Adrenal gland (tissue), 12 donors: Measurements from ENCODE around the gene PLA2G4D. TPM values are rescaled to one million over a fixed set of nuclear protein-coding genes. Genes with fewer than 3 reads are reported as not detected.
A peak's percentile ranks its signal among the peaks of the same experiment; 100 is the strongest.

Experiments
- DNase-seq, 7 donors: peaks; one replicate each; pipeline ENCODE4 v3.0.0-alpha.2; 2019 to 2020
- H3K27ac ChIP-seq, 5 donors: fragments of 200-600 bp; sonication (generic) in 4 of 5; 1 replicate in 3 of 5; 2 replicates in 2 of 5; pipeline versions ENCODE4 v1.5.1 to v1.8.0; 2016 to 2020; ENCODE audit warnings: mild to moderate bottlenecking in 1 of 5
- H3K27me3 ChIP-seq: fragments of 200-600 bp; 2 replicates; pipeline ENCODE4 v1.8.0; 2021
- H3K36me3 ChIP-seq, 2 donors: fragments of 200-600 bp; replicated peaks in 1 of 2; 1 replicate in 1 of 2; 2 replicates in 1 of 2; pipeline versions ENCODE4 v1.5.1 to v1.8.0; 2018 to 2022
- H3K4me1 ChIP-seq, 2 donors: fragments of 200-600 bp; replicated peaks in 1 of 2; 1 replicate in 1 of 2; 2 replicates in 1 of 2; pipeline versions ENCODE4 v1.5.1 to v1.8.0; 2018 to 2021
- H3K4me3 ChIP-seq, 4 donors: fragments of 200-600 bp; sonication (generic) in 3 of 4; one replicate each; pipeline ENCODE4 v1.5.1; 2016 to 2018
- H3K9me3 ChIP-seq, 3 donors: fragments of 200-600 bp; sonication (generic) in 1 of 3; replicated peaks in 1 of 3; 1 replicate in 2 of 3; 2 replicates in 1 of 3; pipeline versions ENCODE4 v1.5.1 to v1.8.0; 2016 to 2021
- CTCF ChIP-seq, 6 experiments: fragments of 450-650 bp in 4 of 6; fragments of 200-600 bp in 2 of 6; sonication (generic) in 1 of 6; IDR thresholded peaks; 1 replicate in 5 of 6; 2 replicates in 1 of 6; pipeline versions ENCODE4 v1.5.1 to v1.8.0; 2016 to 2021; ENCODE audit warnings: antibody characterized with exemption in 6 of 6, mild to moderate bottlenecking in 2 of 6, moderate library complexity in 1 of 6
- POLR2A ChIP-seq, 2 donors: fragments of 450-650 bp; IDR thresholded peaks; one replicate each; pipeline ENCODE4 v1.6.1; 2017; ENCODE audit warnings: antibody characterized with exemption in 2 of 2, mild to moderate bottlenecking in 2 of 2, moderate library complexity in 1 of 2
- WGBS, 4 donors: extraction: QIAGEN DNeasy Blood & Tissue Kit in 2 of 4; methylation state at CpG; one replicate each; pipeline versions ENCODE4 v1.1.5 to v1.1.7; 2013 to 2017; 5-methylcytosine and 5-hydroxymethylcytosine counted together
- intact Hi-C, 2 donors: fragments of 100-400 bp; cut with DNase I; formaldehyde crosslinking; loops; one replicate each; pipeline versions ENCODE4 v1.14.1 to v1.15.0; 2022 to 2023
- polyA plus RNA-seq, 3 donors: library from polyadenylated mRNA; stranded (reverse); fragments of 200-250 nt in 2 of 3; fragments of 350-450 nt in 1 of 3; fragmentation: Illumina TruSeq in 1 of 3; extraction: RNeasy Lipid Tissue Mini Kit (QIAGEN cat#74804) in 1 of 3; gene quantifications; one replicate each; pipeline ENCODE4 v1.2.3, GENCODE V29; 2013 to 2014
- total RNA-seq, 9 donors: library from RNA; depleted of rRNA in 4 of 9; stranded (reverse); fragments of >200 nt in 4 of 9; fragments of 120-200 nt in 1 of 9; fragmentation: NEBNext Ultra II Directional in 1 of 9; extraction: Animal tissue kit (Norgen Biotek cat#: 25700) in 1 of 9; gene quantifications; one replicate each; pipeline versions ENCODE4 v1.1.0 to v1.2.4, GENCODE V29; 2013 to 2023
- donor health status: healthy with polysubstance abuse.
- donor health status: Bipolar disorder and iron deficiency.
- donor health status: DM: yes; HTN: yes; CAD: no.
- donor health status: DM: no; HTN: no; CAD: no.
- donor health status: DM: no; HTN: no; CAD: no.
- donor health status: DM: yes; HTN: yes; CAD: no.

The PLA2G4D gene
- total and polyA plus RNA-seq, 12 donors = 0.07 to 1.2 (median 0.23) TPM; not detected in 2

DNA sequence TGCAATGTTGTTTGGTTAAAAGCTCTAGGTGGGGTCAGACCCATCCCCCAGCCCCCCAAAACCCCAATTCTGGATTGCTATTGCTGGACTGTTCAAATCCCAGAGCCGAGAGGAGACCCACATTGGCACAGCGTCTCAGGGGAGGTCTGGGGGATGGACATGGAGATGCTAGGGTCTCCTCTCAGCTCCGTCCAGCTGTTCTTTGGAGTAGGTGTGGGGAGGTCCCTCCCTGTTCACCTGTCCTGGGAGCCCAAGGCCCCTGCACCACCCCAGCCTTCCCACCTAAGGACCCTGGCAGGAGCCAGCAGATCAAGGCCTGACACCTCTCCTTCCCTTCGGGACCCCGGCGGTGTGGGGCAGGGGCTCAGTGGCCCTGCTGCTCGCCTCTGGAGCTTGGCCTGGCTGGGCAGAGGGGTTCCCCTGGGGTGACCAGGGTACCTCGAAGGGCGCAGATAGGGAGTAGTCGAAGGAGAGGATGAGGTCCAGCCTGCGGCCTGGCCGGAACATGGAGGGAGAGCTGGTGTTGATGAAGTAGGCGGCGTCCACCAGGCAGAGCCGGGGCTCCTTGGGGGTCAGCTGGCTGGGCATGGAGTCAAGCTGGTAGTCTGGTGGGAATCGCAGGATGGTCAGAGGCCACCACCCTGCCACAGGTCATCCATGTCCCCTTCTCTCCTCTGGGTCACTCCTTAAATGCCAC, 23.9 kb downstream of the PLA2G4D start:
- H3K9me3 ChIP-seq = no peaks in the 10 kb centered on the region
- WGBS, 4 donors = 89 to 95% (median 92%) methylated on average over 15 to 16 of the region's 16 CpGs
- H3K27ac ChIP-seq = no peak overlapping the region
- no peak overlapping the region for H3K4me3 ChIP-seq
- intact Hi-C loops = no loop called here
- no peaks in the 10 kb centered on the region for H3K27me3 ChIP-seq
- peak in 2 of 7 donors; percentile 9 to 35 for DNase-seq
- no peaks in the 10 kb centered on the region for H3K36me3 ChIP-seq
- TF ChIP-seq POLR2A (IDR thresholded peaks at IDR 0.05) (no peak), CTCF (IDR thresholded peaks at IDR 0.05) (no peak)
- peaks cover 0 to 4% of the 10 kb centered on the region in 2 donors for H3K4me1 ChIP-seq

DNA sequence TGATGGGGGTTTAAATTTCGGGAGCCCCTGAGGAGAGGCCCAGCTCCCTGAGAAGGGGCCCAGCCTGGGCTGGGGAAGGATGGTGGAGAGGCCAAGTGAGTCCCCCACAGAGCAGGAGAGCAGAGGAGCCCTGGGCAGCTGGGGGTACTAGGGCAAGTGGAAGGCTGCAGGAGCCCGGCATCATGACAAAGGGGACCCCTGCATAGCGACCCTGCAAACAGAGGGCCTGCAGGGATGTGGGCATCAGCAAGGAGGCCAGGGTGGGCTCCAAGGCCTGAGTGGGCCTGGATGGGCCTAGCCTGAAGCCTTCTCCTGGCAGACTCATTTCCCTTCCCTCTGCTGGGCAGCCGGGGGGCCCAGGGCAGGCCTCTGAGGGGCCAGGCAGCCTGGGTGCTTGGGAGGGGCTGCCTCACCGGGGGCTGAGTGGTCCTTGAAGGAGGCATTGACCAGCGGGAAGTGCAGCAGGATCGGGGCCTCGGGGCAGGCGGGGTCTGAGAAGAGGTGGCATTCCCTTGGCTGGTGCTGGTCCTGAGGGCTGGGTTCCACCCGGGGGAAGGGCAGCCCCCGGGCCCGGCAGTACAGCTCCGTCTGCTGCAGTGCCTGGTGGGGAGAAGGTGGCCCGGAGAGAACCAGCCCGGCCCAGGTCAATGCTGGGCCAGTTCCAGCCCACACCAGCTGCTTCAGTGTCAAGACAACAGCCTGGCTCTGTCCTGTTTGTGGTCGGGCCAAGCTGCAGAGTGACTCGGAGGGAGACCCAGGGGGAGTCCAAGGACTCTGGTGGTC, 24.7 kb downstream of the PLA2G4D start:
- DNase-seq = peak in 2 of 7 donors; percentile 12 to 18
- no peaks in the 10 kb centered on the region for H3K27me3 ChIP-seq
- H3K4me3 ChIP-seq = no peak overlapping the region
- TF ChIP-seq CTCF (IDR thresholded peaks at IDR 0.05) (no peak), POLR2A (IDR thresholded peaks at IDR 0.05) (no peak)
- no peaks in the 10 kb centered on the region for H3K9me3 ChIP-seq
- WGBS, 4 donors = 60 to 76% (median 73%) methylated on average over 13 to 17 of the region's 17 CpGs
- peaks cover 0 to 4% of the 10 kb centered on the region in 2 donors for H3K4me1 ChIP-seq
- H3K27ac ChIP-seq = no peak overlapping the region
- no peaks in the 10 kb centered on the region for H3K36me3 ChIP-seq
- intact Hi-C loops = loop anchor here in 1 of 2 donors (5.0 kb wide), 1 partner anchor 73 kb away; no protein-coding TSS in a partner anchor

- H3K9me3 ChIP-seq = no peaks in the 10 kb centered on the region
- TF ChIP-seq POLR2A (IDR thresholded peaks at IDR 0.05) = no peak
- TF ChIP-seq CTCF (IDR thresholded peaks at IDR 0.05) = no peak
- H3K27me3 ChIP-seq = no peaks in the 10 kb centered on the region
- WGBS, 4 donors = 86 to 91% (median 89%) methylated on average over 7 of the region's 7 CpGs
- peaks cover 0 to 4% of the 10 kb centered on the region in 2 donors for H3K4me1 ChIP-seq
- no peaks in the 10 kb centered on the region for H3K36me3 ChIP-seq
- H3K4me3 ChIP-seq = no peak overlapping the region
- H3K27ac ChIP-seq = no peak overlapping the region
- intact Hi-C loops = loop anchor here in 1 of 2 donors (5.0 kb wide), 1 partner anchor 73 kb away; no protein-coding TSS in a partner anchor
- DNase-seq = no peak
These were observed 25.3 kb downstream of the PLA2G4D start for GRCh38 chr15:42069025-42069424.

DNA sequence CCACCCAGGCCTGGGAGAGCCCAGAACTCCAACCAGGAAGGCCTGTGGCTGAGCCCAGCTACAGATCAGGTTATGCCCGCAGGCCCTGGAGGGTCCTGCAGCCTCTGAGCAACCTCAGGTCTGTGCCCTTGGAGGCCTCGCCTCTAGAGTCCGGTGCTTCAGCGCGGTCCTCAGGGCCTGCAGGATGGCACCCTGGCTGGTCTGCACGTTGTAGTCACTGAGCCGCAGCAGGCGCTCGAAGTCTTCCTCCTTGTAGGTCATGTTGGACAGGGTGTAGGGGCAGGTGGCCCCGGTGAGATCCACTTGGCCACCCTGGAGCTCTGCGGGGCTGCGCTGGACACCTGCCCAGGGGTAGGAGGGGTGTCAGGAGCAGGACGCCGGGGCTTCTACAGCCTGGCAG, 25.8 kb downstream of the PLA2G4D start:
- Histone ChIP-seq H3K36me3 (no peaks in the 10 kb centered on the region), H3K27ac (no peak overlapping the region), H3K4me3 (no peak overlapping the region), H3K4me1 (peaks cover 0 to 4% of the 10 kb centered on the region in 2 donors), H3K9me3 (no peaks in the 10 kb centered on the region), H3K27me3 (no peaks in the 10 kb centered on the region)
- no peak for TF ChIP-seq CTCF (IDR thresholded peaks at IDR 0.05)
- TF ChIP-seq POLR2A (IDR thresholded peaks at IDR 0.05) = no peak
- intact Hi-C loops = loop anchor here in 1 of 2 donors (5.0 kb wide), 1 partner anchor 74 kb away; no protein-coding TSS in a partner anchor
- DNase-seq = peak in 2 of 7 donors; percentile 12 to 42
- 93 to 100% (median 94%) methylated on average over 9 to 14 of the region's 14 CpGs; no CpG with 5 or more reads in 1 of the 4 donors for WGBS, 4 donors
